NAMALWA (cell line): Measurements from ENCODE around the gene SPINT2.

ENCODE experiments used
- DNase-seq: peaks from one replicate; pipeline ENCODE4 v3.0.0-alpha.2; 2015; ENCODE audit warnings: low spot score

SPINT2 gene

GRCh38 chr19:38294090-38294489 lies 29.7 kb downstream of the SPINT2 start:
- no peak for DNase-seq

- DNase-seq, result no peak
Observed at GRCh38 chr19:38298821-38299680, 34.7 kb downstream of the SPINT2 start.

DNA sequence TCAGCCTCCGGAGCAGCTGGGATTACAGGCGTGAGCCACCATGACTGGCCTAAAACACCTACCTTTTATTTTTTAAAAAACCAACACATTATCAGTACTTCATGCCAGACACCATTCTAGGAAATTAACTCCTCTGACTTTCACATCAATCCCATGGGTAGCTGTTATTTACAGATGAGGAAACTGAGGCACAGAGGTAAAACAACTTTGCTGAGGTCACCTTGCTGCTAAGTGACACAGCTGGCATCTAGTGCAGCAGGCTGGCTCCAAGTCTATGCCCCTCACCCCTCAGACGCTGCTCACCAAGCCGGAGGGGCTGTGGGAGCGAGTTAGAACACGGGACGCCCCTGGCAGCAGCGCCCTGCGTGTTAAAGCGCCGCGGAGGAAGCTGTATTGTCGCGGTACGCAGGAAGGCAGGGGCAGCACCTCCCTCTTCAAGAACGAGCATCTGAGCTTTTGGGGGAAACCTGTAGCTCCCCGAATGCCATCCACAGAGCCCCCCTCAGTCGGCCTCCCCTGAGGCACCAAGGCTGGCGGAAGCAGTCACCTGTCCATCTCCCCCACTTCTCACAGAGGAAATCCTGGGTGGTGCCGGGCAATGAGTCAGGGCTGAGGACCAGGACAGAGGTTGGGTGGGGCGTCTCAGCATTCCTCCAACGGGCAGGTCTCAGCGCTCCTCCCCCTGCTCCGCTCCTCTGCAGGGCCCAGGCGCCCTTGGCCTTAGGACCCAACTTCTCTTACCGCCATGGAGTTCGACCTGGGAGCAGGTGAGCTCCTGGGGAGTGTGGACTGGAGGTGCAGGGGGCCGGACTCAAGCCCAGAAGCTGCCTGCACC lies 39.4 kb downstream of the SPINT2 start, which contains the start of gene C19orf33:
Gene C19orf33, plus strand, starts transcription at position 735 of the 835 bp plus-strand sequence. Its CDS starts 11 bp downstream, at position 746.
- no peak for DNase-seq

DNA sequence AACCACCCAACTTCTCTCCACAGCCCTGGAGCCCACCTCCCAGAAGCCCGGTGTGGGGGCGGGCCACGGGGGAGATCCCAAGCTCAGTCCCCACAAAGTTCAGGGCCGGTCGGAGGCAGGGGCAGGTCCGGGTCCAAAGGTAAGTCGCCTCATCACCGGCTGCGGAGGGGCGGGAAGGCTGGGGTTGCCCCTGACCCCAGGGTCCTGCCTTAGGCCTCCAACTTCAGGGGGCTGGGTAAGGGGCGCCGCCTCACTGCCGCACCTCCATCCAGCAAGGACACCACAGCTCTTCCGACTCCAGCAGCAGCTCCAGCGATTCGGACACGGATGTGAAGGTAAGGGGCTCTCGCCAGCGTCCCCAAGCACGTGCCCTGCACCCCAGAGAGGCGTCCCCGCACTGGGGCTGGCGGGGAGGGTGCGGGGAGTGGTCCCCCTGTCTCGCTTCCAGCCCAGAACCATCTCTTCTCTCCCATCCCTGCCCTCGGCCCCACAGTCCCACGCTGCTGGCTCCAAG lies 40.0 kb downstream of the SPINT2 start:
- DNase-seq, result no peak

DNA sequence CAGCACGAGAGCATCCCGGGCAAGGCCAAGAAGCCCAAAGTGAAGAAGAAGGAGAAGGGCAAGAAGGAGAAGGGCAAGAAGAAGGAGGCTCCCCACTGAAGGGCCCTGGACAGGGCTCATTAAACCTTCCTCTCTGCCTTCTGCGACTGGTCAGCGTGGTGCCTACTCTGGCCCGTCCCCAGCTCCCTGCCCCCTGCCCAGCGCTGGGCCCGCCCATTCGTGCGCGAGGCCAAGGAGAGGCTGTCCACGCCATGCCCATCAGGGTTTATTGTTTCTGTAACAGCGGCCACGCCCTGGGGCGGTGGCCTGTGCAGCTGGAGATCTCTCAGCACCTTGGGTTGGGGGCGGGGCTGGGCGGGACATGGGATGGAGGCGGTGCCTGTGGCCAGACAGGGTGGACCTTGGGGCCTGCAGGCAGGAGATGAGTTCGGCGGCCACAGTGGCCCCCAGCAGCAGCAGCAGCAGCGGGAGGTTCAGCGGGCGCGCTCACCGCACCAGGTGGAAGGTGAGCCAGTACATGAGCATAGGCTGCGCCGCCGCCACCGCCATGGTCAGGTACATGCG lies 40.6 kb downstream of the SPINT2 start:
- DNase-seq, result no peak

- DNase-seq, result no peak
Observed at GRCh38 chr19:38306236-38306635, 41.9 kb downstream of the SPINT2 start.

DNA sequence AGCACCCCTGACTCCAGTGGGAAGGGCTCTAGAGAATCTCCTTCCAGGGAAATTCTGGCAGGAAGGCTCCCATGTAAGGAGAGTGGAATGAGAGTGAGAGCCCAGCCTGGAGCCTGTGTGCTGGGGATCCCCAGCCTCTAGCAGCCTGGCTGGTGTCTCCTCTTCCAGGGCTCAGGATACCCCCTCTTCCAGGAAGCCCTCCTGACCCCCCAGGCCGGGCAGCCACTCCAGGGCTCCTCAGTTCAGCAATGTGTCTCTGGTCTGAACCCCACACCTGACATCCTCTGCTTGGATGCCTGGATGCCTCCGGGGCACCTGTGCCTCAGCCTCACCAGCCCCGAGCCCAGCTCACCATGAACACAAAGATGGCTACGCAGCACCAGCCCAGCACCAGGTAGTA lies 42.7 kb downstream of the SPINT2 start:
- no peak for DNase-seq

GRCh38 chr19:38307597-38307996 lies 43.2 kb downstream of the SPINT2 start:
- DNase-seq, result no peak

DNA sequence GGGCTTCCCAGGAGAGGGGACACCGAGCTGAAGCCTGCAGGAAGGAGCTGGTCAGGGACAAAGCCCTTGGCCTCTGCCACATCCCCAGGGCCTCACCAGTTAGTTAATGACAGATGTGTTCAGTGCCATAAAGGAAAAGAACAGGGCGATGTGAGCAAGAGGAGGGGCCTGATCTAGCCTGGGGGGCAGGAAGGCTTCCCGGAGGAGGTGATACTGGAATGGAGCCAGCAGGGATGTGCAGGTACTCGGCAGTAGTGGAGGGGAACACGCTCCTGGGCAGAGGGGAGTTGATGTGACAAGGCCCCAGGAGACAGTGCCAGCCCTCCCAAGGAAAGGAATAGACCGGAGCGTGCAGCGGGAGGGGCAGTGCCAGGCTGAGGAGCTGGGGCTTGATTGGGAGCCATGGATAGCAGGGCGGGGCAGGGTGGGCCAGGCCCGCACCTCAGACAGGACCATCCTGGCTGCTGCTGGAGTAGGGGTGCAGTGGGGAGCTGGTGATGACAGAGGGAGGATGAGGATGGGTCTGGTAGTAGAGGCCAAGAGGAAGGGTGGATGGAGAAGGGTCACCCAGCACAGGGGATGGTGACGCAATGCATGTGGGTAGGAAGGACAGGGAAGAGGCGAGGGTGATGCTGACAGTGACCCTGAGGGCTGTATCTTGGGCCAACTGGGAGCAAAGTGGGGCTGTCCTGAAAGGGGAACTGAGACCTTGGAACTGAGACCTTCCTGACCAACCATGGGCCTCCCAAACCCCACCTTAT lies 43.8 kb downstream of the SPINT2 start:
- DNase-seq, result no peak

- DNase-seq, result no peak
Observed at GRCh38 chr19:38308926-38309614, 44.7 kb downstream of the SPINT2 start.

DNA sequence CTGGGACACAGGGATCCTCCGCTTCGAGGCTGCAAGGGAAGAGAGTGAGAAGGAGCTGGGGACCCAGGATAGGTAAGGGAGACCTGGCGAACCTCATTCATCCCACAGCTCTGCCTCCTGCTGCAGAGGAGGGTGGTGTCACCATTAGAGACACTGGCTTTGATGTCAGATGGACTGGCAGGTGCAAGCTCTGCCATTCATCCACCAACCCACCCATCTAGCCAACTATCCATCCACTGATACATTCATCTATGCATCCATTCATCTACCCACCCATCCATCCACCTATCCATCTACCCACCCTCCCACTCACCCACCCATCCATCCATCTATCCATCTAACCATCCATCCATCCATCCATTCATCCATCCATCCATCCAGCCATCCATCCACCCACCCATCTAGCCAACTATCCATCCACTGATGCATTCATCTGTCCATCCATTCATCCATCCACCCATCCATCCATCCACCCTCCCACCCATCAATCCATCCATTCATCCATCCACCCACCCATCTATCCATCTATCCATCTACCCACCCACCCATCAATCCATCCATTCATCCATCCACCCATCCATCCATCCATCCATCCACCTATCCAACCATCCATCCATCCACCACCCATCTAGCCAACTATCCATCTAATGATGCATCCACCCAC lies 45.4 kb downstream of the SPINT2 start:
- DNase-seq, result no peak

DNA sequence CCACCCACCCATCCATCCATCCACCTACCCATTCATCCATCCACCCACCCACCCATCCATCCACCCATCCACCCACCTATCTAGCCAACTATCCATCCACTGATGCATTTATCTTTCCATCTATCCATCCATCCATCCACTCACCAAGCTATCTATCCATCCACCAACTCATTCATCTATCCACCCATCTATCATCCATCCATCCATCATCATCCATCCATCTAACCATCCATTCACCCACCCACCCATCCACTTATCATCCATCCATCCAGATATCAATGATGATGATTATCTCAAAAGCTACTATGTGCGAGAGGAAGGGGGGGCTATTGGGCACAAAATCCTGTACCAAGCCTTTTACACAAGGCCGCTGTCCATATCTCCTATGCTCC lies 45.9 kb downstream of the SPINT2 start:
- DNase-seq, result no peak

DNA sequence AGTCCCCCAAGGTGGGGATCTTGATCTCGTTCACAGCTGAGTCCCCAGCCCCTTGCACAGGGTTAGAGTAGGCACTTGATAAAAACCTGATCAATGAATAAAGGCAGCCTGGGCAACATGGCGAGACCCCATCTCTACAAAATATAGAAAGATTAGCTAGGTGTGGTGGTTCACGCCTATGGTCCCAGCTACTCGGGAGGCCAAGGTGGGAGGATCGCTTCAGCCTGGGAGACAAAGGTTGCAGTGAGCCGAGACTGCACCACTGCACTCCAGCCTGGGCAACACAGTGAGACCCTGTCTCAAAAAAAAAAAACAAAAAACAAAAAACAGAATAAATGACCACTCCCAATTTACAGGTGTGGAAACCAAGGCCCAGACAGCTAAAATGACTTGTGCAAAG lies 46.6 kb downstream of the SPINT2 start:
- no peak for DNase-seq

DNA sequence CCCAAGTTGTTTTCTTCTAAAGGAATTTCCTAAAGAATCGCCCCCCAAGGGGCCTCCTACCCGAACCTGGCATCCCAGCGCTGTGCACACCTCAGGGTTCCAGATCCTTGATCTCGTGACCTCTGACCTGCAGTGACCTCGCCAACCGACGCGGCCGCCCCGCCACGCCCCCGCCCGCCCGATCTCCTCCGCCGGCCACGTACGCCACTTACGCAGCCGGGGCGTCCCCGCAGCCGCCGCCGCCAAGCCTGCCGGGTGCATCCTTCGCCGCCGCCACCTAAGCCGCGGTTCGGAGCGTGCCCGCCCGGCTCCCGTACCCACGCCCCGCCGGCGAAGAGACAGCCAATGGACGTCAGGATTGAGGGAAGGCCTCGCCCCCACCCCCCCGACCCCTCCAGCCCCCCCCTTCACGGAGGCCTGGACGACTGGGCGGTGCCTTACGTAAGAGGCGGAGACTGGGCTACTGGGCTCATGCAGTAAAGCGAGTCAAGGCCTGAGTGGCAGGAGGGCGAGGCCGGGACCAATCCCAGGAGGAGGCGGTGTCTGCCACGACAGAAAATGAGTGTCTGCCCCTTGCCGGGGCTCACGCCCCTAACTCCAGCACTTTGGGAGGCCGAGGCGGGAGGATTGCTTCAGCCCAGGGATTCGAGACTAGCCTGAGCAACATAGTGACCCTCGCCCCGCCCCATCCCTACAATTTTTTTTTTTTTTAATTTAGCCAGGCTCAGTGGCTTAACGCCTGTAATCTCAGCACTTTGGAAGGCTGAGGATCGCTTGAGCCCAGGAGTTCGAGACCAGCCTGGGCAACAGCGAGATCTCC lies 51.5 kb downstream of the SPINT2 start, which contains the start of gene YIF1B:
Gene YIF1B, minus strand, starts transcription at position 291 of the 820 bp plus-strand sequence. Its CDS starts 30 bp downstream, at position 261.
- peak; percentile 98 for DNase-seq

DNA sequence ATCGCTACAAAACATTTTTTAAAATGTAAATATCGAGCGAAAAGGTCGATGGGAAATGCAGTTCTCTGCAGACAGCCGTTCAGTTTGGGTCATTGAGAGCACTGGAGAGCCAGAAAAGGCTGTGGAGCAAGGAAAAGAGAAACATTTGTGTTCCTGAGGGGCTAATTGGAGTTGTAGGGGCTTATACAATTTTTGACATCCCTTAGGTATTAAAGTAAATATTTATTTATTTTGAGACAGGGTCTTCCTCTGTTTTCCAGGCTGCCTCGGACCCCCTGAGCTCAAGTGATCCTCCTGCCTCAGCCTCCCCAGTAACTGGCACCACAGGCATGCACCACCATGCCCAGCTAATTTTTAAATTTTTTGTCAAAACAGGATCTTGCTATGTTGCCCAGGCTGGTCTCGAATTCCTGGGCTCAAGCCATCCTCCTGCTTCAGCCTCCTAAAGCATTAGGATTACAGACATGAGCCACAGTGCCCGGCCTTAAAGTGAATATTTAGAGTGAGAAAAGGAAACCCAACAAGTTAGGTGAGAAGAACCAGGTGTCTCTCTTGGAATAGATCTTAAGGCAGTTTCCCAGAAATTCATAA lies 52.2 kb downstream of the SPINT2 start:
- DNase-seq, result no peak

- peak; percentile 26 for DNase-seq
Observed at GRCh38 chr19:38317104-38317612, 52.8 kb downstream of the SPINT2 start.

DNA sequence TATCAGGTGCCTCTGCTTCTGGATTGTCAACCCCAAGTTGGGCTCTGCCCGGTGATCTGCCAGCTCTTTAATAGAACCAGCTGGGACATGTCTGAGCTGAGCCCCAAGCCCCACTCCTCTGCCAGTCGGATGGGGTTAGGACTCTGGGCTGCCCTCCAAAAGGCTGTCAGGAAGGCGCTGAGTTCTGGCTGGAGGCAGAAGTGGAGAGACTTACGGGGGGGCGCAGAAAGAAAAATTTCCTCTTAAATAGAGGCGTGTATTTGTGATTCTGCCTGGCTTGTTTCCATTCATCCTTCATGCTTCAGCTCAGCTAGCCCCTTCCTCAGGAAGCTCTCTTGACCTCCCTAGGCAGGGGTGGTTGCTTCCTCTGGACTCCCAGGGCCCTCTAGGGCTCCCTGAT lies 54.3 kb downstream of the SPINT2 start:
- no peak for DNase-seq

DNA sequence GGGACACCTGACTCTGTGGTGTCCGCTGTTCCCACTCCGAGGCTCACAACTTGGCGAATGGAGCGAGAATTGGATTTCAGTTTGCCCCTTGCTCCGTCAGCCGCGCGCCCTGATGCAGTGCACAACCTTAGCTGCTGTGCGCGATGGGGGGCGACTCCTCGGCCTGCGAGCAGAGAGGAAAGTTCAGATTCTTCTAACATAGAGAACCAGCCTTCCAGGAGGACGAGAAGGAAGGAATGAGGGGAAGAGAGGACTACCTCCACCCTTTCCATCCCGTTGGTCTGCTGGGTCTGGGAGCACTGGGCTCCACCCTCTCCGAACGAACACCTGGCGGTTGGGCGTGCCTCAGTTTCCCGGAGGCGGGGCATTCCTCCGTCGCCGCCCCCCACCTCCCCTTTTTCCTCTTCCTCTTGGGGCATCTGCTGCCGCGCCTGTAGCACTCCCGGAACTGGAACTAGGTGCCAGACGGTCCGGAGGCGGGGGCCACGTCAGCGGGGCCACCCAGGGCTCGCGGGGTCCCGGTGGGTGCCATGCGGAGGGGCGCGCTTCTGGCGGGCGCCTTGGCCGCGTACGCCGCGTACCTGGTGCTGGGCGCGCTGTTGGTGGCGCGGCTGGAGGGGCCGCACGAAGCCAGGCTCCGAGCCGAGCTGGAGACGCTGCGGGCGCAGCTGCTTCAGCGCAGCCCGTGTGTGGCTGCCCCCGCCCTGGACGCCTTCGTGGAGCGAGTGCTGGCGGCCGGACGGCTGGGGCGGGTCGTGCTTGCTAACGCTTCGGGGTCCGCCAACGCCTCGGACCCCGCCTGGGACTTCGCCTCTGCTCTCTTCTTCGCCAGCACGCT lies 55.3 kb downstream of the SPINT2 start, which contains the start of gene KCNK6:
Gene KCNK6, plus strand, starts transcription at position 425 of the 838 bp plus-strand sequence. Its CDS starts 106 bp downstream, at position 531.
- no peak for DNase-seq
